CD4-positive, alpha-beta T cell (primary cell): ENCODE data around the gene HSD17B4. TPM values are rescaled to one million over a fixed set of nuclear protein-coding genes. Genes with fewer than 3 reads are reported as not detected.
"Not testable (repeated sequence)": the region's sequence is repeated elsewhere in the genome, so short reads cannot be mapped to it uniquely, and the experiment has no call there.

Source experiments
- ATAC-seq: fragments of 200-7000 bp; cut with Tn5 transposase; one replicate; pipeline ENCODE4 v1.10.0; 2022; ENCODE audit warnings: mild to moderate bottlenecking; ENCODE audit not compliant: poor library complexity
- CTCF ChIA-PET: fragments of 350-600 bp; sonication (Branson Sonifier 250); formaldehyde crosslinking; loops from one replicate; lab custom pipeline; 2021; ENCODE audit warnings: antibody characterized with exemption, inconsistent platforms; lab: Charles Lee
- POLR2A ChIA-PET: fragments of 350-600 bp; sonication (Branson Sonifier 250); formaldehyde crosslinking; loops from one replicate; lab custom pipeline; 2021; ENCODE audit warnings: antibody characterized with exemption, inconsistent platforms; lab: Charles Lee
- DNase-seq, 14 experiments: peaks; one replicate each; pipeline ENCODE4 v3.0.0-alpha.2; 2013 to 2020; ENCODE audit warnings: mixed read lengths in 2 of 14
- H3K27ac ChIP-seq, 2 donors: one replicate each; pipeline versions ENCODE4 v1.5.1 to v1.7.0; 2013; ENCODE audit warnings: low read length in 2 of 2, low read depth in 1 of 2, mild to moderate bottlenecking in 1 of 2
- H3K27me3 ChIP-seq, 2 experiments: 1 replicate in 1 of 2; 2 replicates in 1 of 2; pipeline versions ENCODE4 v1.6.1 to v1.7.0; 2013; ENCODE audit warnings: low read length in 2 of 2, control low read depth in 1 of 2, mild to moderate bottlenecking in 1 of 2, moderate library complexity in 1 of 2; ENCODE audit not compliant: insufficient read depth in 2 of 2, control insufficient read depth in 1 of 2
- H3K36me3 ChIP-seq: one replicate; pipeline ENCODE4 v1.6.1; 2013; ENCODE audit warnings: low read length, control low read depth; ENCODE audit not compliant: insufficient read depth
- H3K4me1 ChIP-seq: one replicate; pipeline ENCODE4 v1.6.1; 2013; ENCODE audit warnings: low read length, control low read depth; ENCODE audit not compliant: insufficient read depth
- H3K4me3 ChIP-seq: one replicate; pipeline ENCODE4 v1.5.1; 2013; ENCODE audit warnings: mild to moderate bottlenecking, low read length, moderate library complexity
- H3K9me3 ChIP-seq, 2 experiments: 1 replicate in 1 of 2; 2 replicates in 1 of 2; pipeline versions ENCODE4 v1.6.1 to v1.7.0; 2013; ENCODE audit warnings: low read length in 2 of 2, mild to moderate bottlenecking in 2 of 2, control low read depth in 1 of 2, moderate library complexity in 1 of 2; ENCODE audit not compliant: control insufficient read depth in 1 of 2, insufficient read depth in 1 of 2
- H3K27ac Mint-ChIP-seq: one replicate; pipeline ENCODE4 v1.8.0; 2020; ENCODE audit warnings: mixed read lengths
- H3K27me3 Mint-ChIP-seq: one replicate; pipeline ENCODE4 v1.8.0; 2021; ENCODE audit warnings: mixed read lengths
- H3K36me3 Mint-ChIP-seq: one replicate; pipeline ENCODE4 v1.8.0; 2021; ENCODE audit warnings: low read depth, mixed read lengths
- H3K4me1 Mint-ChIP-seq: one replicate; pipeline ENCODE4 v1.8.0; 2021; ENCODE audit warnings: low read depth, mixed read lengths
- H3K4me3 Mint-ChIP-seq: one replicate; pipeline ENCODE4 v1.8.0; 2020; ENCODE audit warnings: mild to moderate bottlenecking, mixed read lengths
- H3K9me3 Mint-ChIP-seq: one replicate; pipeline ENCODE4 v1.8.0; 2020; ENCODE audit warnings: mixed read lengths
- intact Hi-C, 2 experiments: fragments of 100-400 bp; cut with DNase I in 1 of 2; cut with micrococcal nuclease in 1 of 2; formaldehyde crosslinking; loops; one replicate each; pipeline versions ENCODE4 v1.15.1 to v1.9.0; 2023 to 2025; cut with DNase I, micrococcal nuclease
- total RNA-seq, 174 experiments: library from RNA in 2 of 174; stranded (reverse) in 2 of 174; gene quantifications; one replicate each; pipeline ENCODE4 v1.2.3 and lab custom pipeline; 2021 to 2026
- TF ChIP-seq, protein P1 (sequence below): fragments of 200-600 bp; IDR thresholded peaks from one replicate; pipeline ENCODE4 v1.8.0; 2022; ENCODE audit warnings: antibody characterized with exemption, mild to moderate bottlenecking

Gene HSD17B4
- total RNA-seq, 2 experiments from 2014 or later = 11.9 to 13.1 TPM

DNA sequence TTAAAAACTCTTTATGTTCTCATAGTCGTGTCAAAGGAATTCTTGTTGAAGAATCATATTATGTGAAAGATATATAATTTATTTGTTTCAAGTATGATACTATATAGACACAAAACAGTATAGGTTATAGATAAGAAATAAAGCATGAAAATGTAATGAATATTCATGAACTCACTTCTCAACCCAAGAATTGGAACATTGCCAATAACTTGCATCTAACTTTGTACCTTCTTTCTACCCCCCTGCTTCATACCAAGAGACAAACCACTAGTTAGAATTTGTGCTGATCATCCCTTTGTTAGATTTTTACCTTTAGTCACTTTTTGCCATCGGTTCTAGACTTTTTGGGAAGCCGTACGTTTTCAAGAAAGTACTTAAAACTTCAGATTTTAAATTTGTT lies 32.6 kb downstream of the HSD17B4 start:
- Mint-ChIP-seq H3K4me1 (no peaks in the 10 kb centered on the region), H3K27ac (no peak overlapping the region), H3K9me3 (no peaks in the 10 kb centered on the region), H3K4me3 (no peak overlapping the region), H3K27me3 (no peaks in the 10 kb centered on the region), H3K36me3 (peaks cover 83% of the 10 kb centered on the region)
- POLR2A ChIA-PET = no interaction called here
- Histone ChIP-seq H3K27ac (no peak overlapping the region), H3K4me3 (no peak overlapping the region), H3K4me1 (no peaks in the 10 kb centered on the region), H3K9me3 (no peaks in the 10 kb centered on the region), H3K27me3 (no peaks in the 10 kb centered on the region), H3K36me3 (peaks cover 41% of the 10 kb centered on the region)
- ATAC-seq = no peak
- intact Hi-C loops = no loop called here
- DNase-seq = no peak
- TF ChIP-seq, protein P1, sequence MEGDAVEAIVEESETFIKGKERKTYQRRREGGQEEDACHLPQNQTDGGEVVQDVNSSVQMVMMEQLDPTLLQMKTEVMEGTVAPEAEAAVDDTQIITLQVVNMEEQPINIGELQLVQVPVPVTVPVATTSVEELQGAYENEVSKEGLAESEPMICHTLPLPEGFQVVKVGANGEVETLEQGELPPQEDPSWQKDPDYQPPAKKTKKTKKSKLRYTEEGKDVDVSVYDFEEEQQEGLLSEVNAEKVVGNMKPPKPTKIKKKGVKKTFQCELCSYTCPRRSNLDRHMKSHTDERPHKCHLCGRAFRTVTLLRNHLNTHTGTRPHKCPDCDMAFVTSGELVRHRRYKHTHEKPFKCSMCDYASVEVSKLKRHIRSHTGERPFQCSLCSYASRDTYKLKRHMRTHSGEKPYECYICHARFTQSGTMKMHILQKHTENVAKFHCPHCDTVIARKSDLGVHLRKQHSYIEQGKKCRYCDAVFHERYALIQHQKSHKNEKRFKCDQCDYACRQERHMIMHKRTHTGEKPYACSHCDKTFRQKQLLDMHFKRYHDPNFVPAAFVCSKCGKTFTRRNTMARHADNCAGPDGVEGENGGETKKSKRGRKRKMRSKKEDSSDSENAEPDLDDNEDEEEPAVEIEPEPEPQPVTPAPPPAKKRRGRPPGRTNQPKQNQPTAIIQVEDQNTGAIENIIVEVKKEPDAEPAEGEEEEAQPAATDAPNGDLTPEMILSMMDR = no peak
- CTCF ChIA-PET = no interaction called here

DNA sequence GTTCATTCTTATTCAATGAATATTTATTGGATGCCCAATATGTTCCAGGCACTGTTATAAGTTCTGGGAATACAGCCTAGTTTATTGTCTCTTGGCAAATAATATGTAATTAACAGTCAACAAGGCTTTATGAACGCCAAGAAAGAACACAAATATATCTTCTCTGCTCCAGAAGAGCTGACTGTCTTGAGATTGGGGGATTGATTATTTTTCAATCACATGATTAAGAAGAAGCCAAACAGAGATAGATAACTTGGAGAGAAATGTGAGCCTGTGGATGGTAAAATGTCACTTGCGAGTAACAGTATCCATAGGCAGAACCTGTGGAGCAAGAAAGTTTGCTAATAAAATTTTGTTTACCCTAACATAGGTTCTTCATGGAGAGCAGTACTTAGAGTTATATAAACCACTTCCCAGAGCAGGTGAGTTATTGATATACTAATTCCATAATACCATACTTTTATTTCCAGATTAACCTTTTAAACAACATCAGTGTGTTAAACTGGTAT lies 49.4 kb downstream of the HSD17B4 start:
- TF ChIP-seq, protein P1 = no peak
- POLR2A ChIA-PET = no interaction called here
- H3K27ac Mint-ChIP-seq = no peak overlapping the region

GRCh38 chr5:119503939-119504338 lies 51.6 kb downstream of the HSD17B4 start:
- H3K4me1 Mint-ChIP-seq, H3K27me3 Mint-ChIP-seq, ATAC-seq, H3K4me3 ChIP-seq, H3K9me3 ChIP-seq, H3K4me1 ChIP-seq, H3K27ac Mint-ChIP-seq, DNase-seq, POLR2A ChIA-PET, H3K27me3 ChIP-seq, H3K4me3 Mint-ChIP-seq, H3K27ac ChIP-seq, CTCF ChIA-PET, intact Hi-C loops: not testable (repeated sequence)
- peaks cover 88% of the 10 kb centered on the region for H3K36me3 Mint-ChIP-seq
- H3K36me3 ChIP-seq = peaks cover 21% of the 10 kb centered on the region
- peaks cover 12% of the 10 kb centered on the region for H3K9me3 Mint-ChIP-seq

More for the DNA sequence above, 49.4 kb downstream of the HSD17B4 start:
- Mint-ChIP-seq H3K36me3 (peaks cover 92% of the 10 kb centered on the region), H3K4me1 (no peaks in the 10 kb centered on the region), H3K9me3 (peaks cover 12% of the 10 kb centered on the region), H3K4me3 (no peak overlapping the region), H3K27me3 (no peaks in the 10 kb centered on the region)
- intact Hi-C loops = no loop called here
- ATAC-seq = no peak
- DNase-seq = no peak
- Histone ChIP-seq H3K4me1 (no peaks in the 10 kb centered on the region), H3K27me3 (no peaks in the 10 kb centered on the region), H3K4me3 (no peak overlapping the region), H3K27ac (no peak overlapping the region), H3K9me3 (peaks cover 0 to 7% of the 10 kb centered on the region in 2 experiments), H3K36me3 (peaks cover 18% of the 10 kb centered on the region)
- CTCF ChIA-PET = no interaction called here

- POLR2A ChIA-PET = no interaction called here
- DNase-seq = no peak
- H3K9me3 Mint-ChIP-seq = no peaks in the 10 kb centered on the region
- TF ChIP-seq, protein P1 = no peak
- Histone ChIP-seq H3K4me1 (no peaks in the 10 kb centered on the region), H3K36me3 (peaks cover 29% of the 10 kb centered on the region), H3K27ac (no peak overlapping the region), H3K9me3 (no peaks in the 10 kb centered on the region), H3K27me3 (no peaks in the 10 kb centered on the region), H3K4me3 (no peak overlapping the region)
- H3K27me3 Mint-ChIP-seq = no peaks in the 10 kb centered on the region
- intact Hi-C loops = no loop called here
- no peaks in the 10 kb centered on the region for H3K4me1 Mint-ChIP-seq
- ATAC-seq = no peak
- H3K27ac Mint-ChIP-seq = no peak overlapping the region
- peaks cover 91% of the 10 kb centered on the region for H3K36me3 Mint-ChIP-seq
- CTCF ChIA-PET = no interaction called here
- H3K4me3 Mint-ChIP-seq = no peak overlapping the region
Measured at GRCh38 chr5:119512277-119512676, 60.0 kb downstream of the HSD17B4 start.
